Panc1 (cell line): ENCODE results near the gene RASA3. TPM values are rescaled to one million over a fixed set of nuclear protein-coding genes. Genes with fewer than 3 reads are reported as not detected.

ENCODE experiments used
- ATAC-seq: fragments of 200-7000 bp; cut with Tn5 transposase; 2 replicates; pipeline ENCODE4 v1.9.1; 2020; ENCODE audit warnings: mild to moderate bottlenecking, moderate library complexity
- BruUV-seq: library from RNA; stranded (reverse); fragments of 400-500 nt; replicated peaks from 2 replicates; lab custom pipeline; 2021; lab: Mats Ljungman, UMichigan
- CTCF ChIA-PET: fragments of 300-600 bp; sonication (Branson Sonifier 250); formaldehyde crosslinking; loops from one replicate; lab custom pipeline; 2022; ENCODE audit warnings: antibody characterized with exemption; lab: Charles Lee
- POLR2A ChIA-PET: fragments of 300-600 bp; sonication (Branson Sonifier 250); formaldehyde crosslinking; loops from one replicate; lab custom pipeline; 2022; ENCODE audit warnings: antibody characterized with exemption; lab: Charles Lee
- DNase-seq: peaks from one replicate; pipeline ENCODE4 v3.0.0-alpha.2; 2010; ENCODE audit warnings: low read depth, low spot score
- H3K27ac ChIP-seq: 2 replicates; pipeline ENCODE4 v1.5.1; 2011; ENCODE audit warnings: mild to moderate bottlenecking, low read length, inconsistent platforms
- H3K27me3 ChIP-seq: fragments of 200-500 bp; sonication (Bioruptor generic); 2 replicates; pipeline ENCODE4 v1.6.0; 2014; ENCODE audit warnings: low read length, inconsistent platforms; ENCODE audit not compliant: control insufficient read depth, insufficient read depth
- H3K36me3 ChIP-seq: fragments of 200-500 bp; sonication (Bioruptor generic); 2 replicates; pipeline ENCODE4 v1.5.1; 2014; ENCODE audit warnings: inconsistent platforms, mild to moderate bottlenecking, low read length, moderate library complexity; ENCODE audit not compliant: control insufficient read depth, insufficient read depth
- H3K4me1 ChIP-seq: 2 replicates; pipeline ENCODE4 v1.5.1; 2011; ENCODE audit warnings: inconsistent platforms, mild to moderate bottlenecking, low read length, moderate library complexity; ENCODE audit not compliant: control insufficient read depth, insufficient read depth
- H3K4me3 ChIP-seq, 2 experiments: 2 replicates each; pipeline ENCODE4 v1.5.1; 2011 to 2012; ENCODE audit warnings: low read depth in 2 of 2, low read length in 2 of 2, mild to moderate bottlenecking in 2 of 2, inconsistent platforms in 1 of 2, moderate library complexity in 1 of 2
- H3K9me3 ChIP-seq: fragments of 200-500 bp; sonication (Bioruptor generic); 2 replicates; pipeline ENCODE4 v1.5.1; 2014; ENCODE audit warnings: low read depth, mild to moderate bottlenecking, inconsistent platforms, low read length, moderate library complexity; ENCODE audit not compliant: control insufficient read depth, insufficient read depth
- CTCF ChIP-seq: fragments of 450-650 bp; IDR thresholded peaks from 2 replicates; pipeline ENCODE4 v1.5.1; 2017; ENCODE audit warnings: mild to moderate bottlenecking
- POLR2AphosphoS5 ChIP-seq: IDR thresholded peaks from 2 replicates; pipeline ENCODE4 v1.6.1; 2012; ENCODE audit warnings: mild to moderate bottlenecking, low read depth, low read length, moderate library complexity
- REST ChIP-seq, 2 experiments: IDR thresholded peaks; 2 replicates each; pipeline ENCODE4 v1.6.1; 2011 to 2012; ENCODE audit warnings: low read depth in 2 of 2, control low read depth in 1 of 2, low read length in 1 of 2, mild to moderate bottlenecking in 1 of 2, moderate library complexity in 1 of 2; ENCODE audit not compliant: insufficient read depth in 1 of 2
- SIN3A ChIP-seq: IDR thresholded peaks from 2 replicates; pipeline ENCODE4 v1.6.1; 2012; ENCODE audit warnings: low read depth, mild to moderate bottlenecking, low read length, moderate library complexity, borderline replicate concordance; ENCODE audit not compliant: insufficient read depth
- TCF7L2 ChIP-seq: IDR thresholded peaks from 2 replicates; pipeline ENCODE4 v1.6.1; 2011; ENCODE audit warnings: mild to moderate bottlenecking, low read depth, low read length, inconsistent platforms
- in situ Hi-C: cut with HindIII; loops from 2 replicates; pipeline ENCODE4 v1.10.0; 2016; ENCODE audit warnings: low sequenced_read_pairs, low pct_unique_long_range_greater_than_20kb
- intact Hi-C: fragments of 100-400 bp; cut with micrococcal nuclease; formaldehyde crosslinking; loops from one replicate; pipeline ENCODE4 v1.10.0; 2022; ENCODE audit not compliant: unreplicated experiment
- total RNA-seq: library from RNA; stranded (reverse); gene quantifications from one replicate; pipeline ENCODE4 v1.2.1, GENCODE V29; 2021; ENCODE audit not compliant: unreplicated experiment

The RASA3 gene
- total RNA-seq, 1 experiment from 2014 or later, result 33.7 TPM

- intact Hi-C loops, result no loop called here
These were observed 121.2 kb downstream of the RASA3 start for GRCh38 chr13:114011226-114011625.

GRCh38 chr13:114010401-114011101 is 121.9 kb downstream of the RASA3 start:
- no peak overlapping the region for H3K4me3 ChIP-seq
- H3K4me1 ChIP-seq, result no peaks in the 10 kb centered on the region
- no TSS peak for BruUV-seq
- TF ChIP-seq REST (IDR thresholded peaks at IDR 0.05; ENCODE audit: insufficient read depth in 1 of 2, low read depth in 2 of 2, low read length in 1 of 2), result no peak
- no peak for TF ChIP-seq CTCF
- no peak for TF ChIP-seq POLR2AphosphoS5
- no peak for TF ChIP-seq SIN3A
- no peak for TF ChIP-seq TCF7L2
- no peaks in the 10 kb centered on the region for H3K9me3 ChIP-seq
- no peaks in the 10 kb centered on the region for H3K27me3 ChIP-seq
- H3K27ac ChIP-seq, result no peak overlapping the region
- no peaks in the 10 kb centered on the region; the same call in 1 of the 2 replicates for H3K36me3 ChIP-seq
- ChIA-PET POLR2A (no interaction called here), CTCF (no interaction called here)
- DNase-seq (no peak), ATAC-seq (peak; percentile 28; the same call in 1 of the 2 replicates)
- in situ Hi-C loops, result no loop called here
- intact Hi-C loops, result no loop called here

More at GRCh38 chr13:114011226-114011625, 121.2 kb downstream of the RASA3 start:
- POLR2A ChIA-PET, result no interaction called here
- Histone ChIP-seq H3K4me1 (no peaks in the 10 kb centered on the region), H3K27ac (no peak overlapping the region), H3K36me3 (no peaks in the 10 kb centered on the region; the same call in 1 of the 2 replicates), H3K4me3 (no peak overlapping the region), H3K27me3 (no peaks in the 10 kb centered on the region), H3K9me3 (no peaks in the 10 kb centered on the region)
- peak; percentile 53; the same call in 1 of the 2 replicates for ATAC-seq
- BruUV-seq, result no TSS peak
- no peak for DNase-seq
- CTCF ChIA-PET, result no interaction called here
- no peak for TF ChIP-seq POLR2AphosphoS5
- TF ChIP-seq CTCF, result no peak
- TF ChIP-seq TCF7L2, result no peak
- no peak for TF ChIP-seq SIN3A
- TF ChIP-seq REST (IDR thresholded peaks at IDR 0.05; ENCODE audit: insufficient read depth in 1 of 2, low read depth in 2 of 2, low read length in 1 of 2), result no peak
- in situ Hi-C loops, result no loop called here
